Spinal cord (tissue), 10 donors: ENCODE measurements around the gene GPR3. TPM values are rescaled to one million over a fixed set of nuclear protein-coding genes. Genes with fewer than 3 reads are reported as not detected.

ENCODE experiments used
- DNase-seq, 6 donors: peaks; one replicate each; pipeline versions ENCODE4 v3.0.0 to v3.0.0-alpha.2; 2013 to 2015; ENCODE audit warnings: low spot score in 6 of 6, low read depth in 4 of 6
- H3K27ac ChIP-seq: one replicate; pipeline ENCODE4 v1.5.1; 2013; ENCODE audit warnings: low read depth, low read length, control low read depth
- H3K27me3 ChIP-seq: one replicate; pipeline ENCODE4 v1.6.1; 2013; ENCODE audit warnings: low read length; ENCODE audit not compliant: control insufficient read depth, insufficient read depth
- H3K36me3 ChIP-seq: one replicate; pipeline ENCODE4 v1.6.1; 2013; ENCODE audit warnings: low read length; ENCODE audit not compliant: control insufficient read depth, insufficient read depth
- H3K4me1 ChIP-seq: one replicate; pipeline ENCODE4 v1.6.1; 2013; ENCODE audit warnings: low read length; ENCODE audit not compliant: control insufficient read depth, insufficient read depth
- H3K4me3 ChIP-seq: one replicate; pipeline ENCODE4 v1.5.1; 2013; ENCODE audit warnings: low read depth, low read length, control low read depth
- H3K9me3 ChIP-seq: one replicate; pipeline ENCODE4 v1.6.1; 2013; ENCODE audit warnings: low read length; ENCODE audit not compliant: control insufficient read depth, insufficient read depth
- WGBS: methylation state at CpG from one replicate; pipeline ENCODE4 v1.1.5; 2013; ENCODE audit warnings: missing lambda C conversion rate; ENCODE audit not compliant: insufficient coverage; 5-methylcytosine and 5-hydroxymethylcytosine counted together
- polyA plus RNA-seq, 2 donors: library from polyadenylated mRNA; unstranded; fragments of 120-200 nt; gene quantifications; one replicate each; pipeline ENCODE4 v1.2.1, GENCODE V29; 2013; ENCODE audit not compliant: insufficient read length in 2 of 2
- total RNA-seq, 2 donors: library from RNA; depleted of rRNA in 1 of 2; stranded (reverse); fragments of 120-200 nt in 1 of 2; fragments of >200 nt in 1 of 2; gene quantifications; one replicate each; pipeline versions ENCODE4 v1.2.3 to v1.2.4, GENCODE V29; 2013 to 2014
- donor health status: healthy.

The GPR3 gene
- total and polyA plus RNA-seq, 4 donors: 0.66 to 3.6 (median 2.4) TPM

- Histone ChIP-seq H3K4me1 (peaks cover 22% of the 10 kb centered on the region), H3K27ac (no peak overlapping the region), H3K36me3 (no peaks in the 10 kb centered on the region), H3K4me3 (no peak overlapping the region), H3K27me3 (no peaks in the 10 kb centered on the region), H3K9me3 (no peaks in the 10 kb centered on the region)
- 48% methylated on average over 4 of the region's 5 CpGs for whole genome bisulfite sequencing
- DNase-seq: peak in 2 of 6 donors; percentile 64 to 85
These were observed 4.0 kb upstream of the GPR3 start for GRCh38 chr1:27388337-27389005.

GRCh38 chr1:27391511-27392095 lies 819 bp upstream of the GPR3 start:
- peak overlapping the region; percentile 64 for H3K27ac ChIP-seq
- peaks cover 36% of the 10 kb centered on the region for H3K4me1 ChIP-seq

GRCh38 chr1:27392778-27393635 lies 585 bp downstream of the GPR3 start:
- DNase-seq: peak in 1 of 6 donors; percentile 45
- peaks cover 10% of the 10 kb centered on the region for H3K36me3 ChIP-seq
- WGBS: 14% methylated on average over 28 of the region's 30 CpGs
- no peaks in the 10 kb centered on the region for H3K27me3 ChIP-seq
- H3K4me3 ChIP-seq: peak overlapping the region; percentile 62
- H3K4me1 ChIP-seq: peaks cover 40% of the 10 kb centered on the region
- peak overlapping the region; percentile 64 for H3K27ac ChIP-seq
- H3K9me3 ChIP-seq: no peaks in the 10 kb centered on the region

More at GRCh38 chr1:27391511-27392095, 819 bp upstream of the GPR3 start:
- peak in 2 of 6 donors; percentile 83 to 93 for DNase-seq
- H3K9me3 ChIP-seq: no peaks in the 10 kb centered on the region
- H3K27me3 ChIP-seq: no peaks in the 10 kb centered on the region
- WGBS: 7% methylated on average over 12 of the region's 13 CpGs
- H3K4me3 ChIP-seq: peak overlapping the region; percentile 62
- H3K36me3 ChIP-seq: peaks cover 10% of the 10 kb centered on the region

- Histone ChIP-seq H3K4me3 (no peak overlapping the region), H3K36me3 (peaks cover 10% of the 10 kb centered on the region), H3K27ac (no peak overlapping the region), H3K9me3 (no peaks in the 10 kb centered on the region), H3K27me3 (no peaks in the 10 kb centered on the region), H3K4me1 (peaks cover 46% of the 10 kb centered on the region)
- DNase-seq: no peak
- WGBS: 92% methylated on average over 17 of the region's 18 CpGs
These were observed 1.3 kb downstream of the GPR3 start for GRCh38 chr1:27393641-27394281.

GRCh38 chr1:27394282-27394658 lies 1.8 kb downstream of the GPR3 start:
- WGBS: 95% methylated on average over 9 of the region's 9 CpGs
- Histone ChIP-seq H3K4me3 (no peak overlapping the region), H3K4me1 (peaks cover 51% of the 10 kb centered on the region), H3K36me3 (peaks cover 10% of the 10 kb centered on the region), H3K27me3 (no peaks in the 10 kb centered on the region), H3K9me3 (no peaks in the 10 kb centered on the region), H3K27ac (no peak overlapping the region)
- no peak for DNase-seq

- no peak overlapping the region for H3K27ac ChIP-seq
- H3K9me3 ChIP-seq: no peaks in the 10 kb centered on the region
- H3K4me1 ChIP-seq: peaks cover 58% of the 10 kb centered on the region
- WGBS: 73% methylated on average over 1 of the region's 1 CpG
- no peaks in the 10 kb centered on the region for H3K27me3 ChIP-seq
- no peak overlapping the region for H3K4me3 ChIP-seq
- no peak for DNase-seq
- H3K36me3 ChIP-seq: peaks cover 10% of the 10 kb centered on the region
These were observed 2.5 kb downstream of the GPR3 start for GRCh38 chr1:27394925-27395324.

GRCh38 chr1:27395441-27396195 lies 3.2 kb downstream of the GPR3 start:
- H3K4me3 ChIP-seq: no peak overlapping the region
- H3K4me1 ChIP-seq: peaks cover 65% of the 10 kb centered on the region
- peak in 2 of 6 donors; percentile 87 to 91 for DNase-seq
- H3K27ac ChIP-seq: no peak overlapping the region
- peaks cover 10% of the 10 kb centered on the region for H3K36me3 ChIP-seq
- no peaks in the 10 kb centered on the region for H3K27me3 ChIP-seq
- no peaks in the 10 kb centered on the region for H3K9me3 ChIP-seq
- 0% methylated on average over 6 of the region's 10 CpGs for WGBS

GRCh38 chr1:27397110-27397509 lies 4.7 kb downstream of the GPR3 start:
- H3K4me3 ChIP-seq: no peak overlapping the region
- H3K27ac ChIP-seq: no peak overlapping the region
- DNase-seq: no peak
- H3K36me3 ChIP-seq: peaks cover 10% of the 10 kb centered on the region
- 89% methylated on average over 3 of the region's 3 CpGs for WGBS
- no peaks in the 10 kb centered on the region for H3K9me3 ChIP-seq
- H3K27me3 ChIP-seq: no peaks in the 10 kb centered on the region
- peaks cover 67% of the 10 kb centered on the region for H3K4me1 ChIP-seq

- Histone ChIP-seq H3K4me1 (peaks cover 69% of the 10 kb centered on the region), H3K36me3 (peaks cover 10% of the 10 kb centered on the region), H3K9me3 (no peaks in the 10 kb centered on the region), H3K27me3 (no peaks in the 10 kb centered on the region), H3K27ac (no peak overlapping the region), H3K4me3 (no peak overlapping the region)
- DNase-seq: no peak
- WGBS: 82% methylated on average over 5 of the region's 7 CpGs
These were observed 5.3 kb downstream of the GPR3 start for GRCh38 chr1:27397749-27398148.
